GM19193 (cell line): ENCODE results near the gene RBM19.

Experiments used
- POLR2A ChIP-seq: IDR thresholded peaks from 4 replicates; pipeline ENCODE4 v1.6.1; 2011; ENCODE audit not compliant: insufficient read depth, insufficient read length; ENCODE audit errors: extremely low read depth

RBM19 gene, protein sequence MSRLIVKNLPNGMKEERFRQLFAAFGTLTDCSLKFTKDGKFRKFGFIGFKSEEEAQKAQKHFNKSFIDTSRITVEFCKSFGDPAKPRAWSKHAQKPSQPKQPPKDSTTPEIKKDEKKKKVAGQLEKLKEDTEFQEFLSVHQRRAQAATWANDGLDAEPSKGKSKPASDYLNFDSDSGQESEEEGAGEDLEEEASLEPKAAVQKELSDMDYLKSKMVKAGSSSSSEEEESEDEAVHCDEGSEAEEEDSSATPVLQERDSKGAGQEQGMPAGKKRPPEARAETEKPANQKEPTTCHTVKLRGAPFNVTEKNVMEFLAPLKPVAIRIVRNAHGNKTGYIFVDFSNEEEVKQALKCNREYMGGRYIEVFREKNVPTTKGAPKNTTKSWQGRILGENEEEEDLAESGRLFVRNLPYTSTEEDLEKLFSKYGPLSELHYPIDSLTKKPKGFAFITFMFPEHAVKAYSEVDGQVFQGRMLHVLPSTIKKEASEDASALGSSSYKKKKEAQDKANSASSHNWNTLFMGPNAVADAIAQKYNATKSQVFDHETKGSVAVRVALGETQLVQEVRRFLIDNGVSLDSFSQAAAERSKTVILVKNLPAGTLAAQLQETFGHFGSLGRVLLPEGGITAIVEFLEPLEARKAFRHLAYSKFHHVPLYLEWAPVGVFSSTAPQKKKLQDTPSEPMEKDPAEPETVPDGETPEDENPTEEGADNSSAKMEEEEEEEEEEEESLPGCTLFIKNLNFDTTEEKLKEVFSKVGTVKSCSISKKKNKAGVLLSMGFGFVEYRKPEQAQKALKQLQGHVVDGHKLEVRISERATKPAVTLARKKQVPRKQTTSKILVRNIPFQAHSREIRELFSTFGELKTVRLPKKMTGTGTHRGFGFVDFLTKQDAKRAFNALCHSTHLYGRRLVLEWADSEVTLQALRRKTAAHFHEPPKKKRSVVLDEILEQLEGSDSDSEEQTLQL

DNA sequence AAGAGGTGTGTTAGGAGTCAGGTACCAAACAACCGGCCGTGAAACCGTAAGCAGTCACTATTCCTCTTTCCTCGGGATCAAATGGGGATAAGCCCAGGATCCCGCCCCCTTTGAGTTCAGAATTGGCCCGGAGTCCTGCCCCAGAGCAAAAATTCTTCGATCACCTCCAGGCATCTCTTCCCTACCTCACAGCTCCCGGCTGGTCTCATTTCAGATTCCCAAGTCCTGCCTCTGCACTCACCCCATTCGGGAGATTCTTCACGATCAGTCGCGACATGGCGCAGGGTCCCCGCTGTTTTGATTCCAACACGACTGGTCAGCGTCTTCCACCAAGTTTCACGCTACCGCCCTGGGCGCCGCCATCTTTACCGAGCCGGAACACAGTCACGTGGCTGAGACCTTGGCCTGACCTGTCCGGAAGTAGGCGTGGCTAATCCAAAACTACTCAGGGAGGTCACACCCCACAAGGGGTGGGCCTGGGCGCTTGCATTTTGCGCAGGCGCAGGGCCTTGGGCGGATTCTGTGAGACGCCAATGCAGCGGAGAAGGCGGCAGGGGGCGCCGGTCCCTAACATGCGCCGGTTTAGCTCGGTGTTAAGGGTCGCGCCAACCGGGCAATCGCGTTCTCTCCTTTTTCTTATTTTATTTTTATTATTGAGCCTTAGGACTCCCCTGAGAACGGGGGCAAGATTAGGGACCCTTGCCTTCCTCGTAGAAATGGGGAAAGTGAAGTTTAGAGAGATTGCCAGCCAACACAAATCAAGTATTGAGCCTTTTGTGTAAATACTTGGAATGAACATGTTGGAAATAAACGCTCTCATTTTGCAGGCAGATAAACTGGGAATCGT, at the start of gene RBM19:
RBM19 (minus strand) TSS at position 375 of the 847 bp plus-strand sequence; CDS start at position 277, 98 bp downstream.
- peak; percentile 83 for TF ChIP-seq POLR2A

DNA sequence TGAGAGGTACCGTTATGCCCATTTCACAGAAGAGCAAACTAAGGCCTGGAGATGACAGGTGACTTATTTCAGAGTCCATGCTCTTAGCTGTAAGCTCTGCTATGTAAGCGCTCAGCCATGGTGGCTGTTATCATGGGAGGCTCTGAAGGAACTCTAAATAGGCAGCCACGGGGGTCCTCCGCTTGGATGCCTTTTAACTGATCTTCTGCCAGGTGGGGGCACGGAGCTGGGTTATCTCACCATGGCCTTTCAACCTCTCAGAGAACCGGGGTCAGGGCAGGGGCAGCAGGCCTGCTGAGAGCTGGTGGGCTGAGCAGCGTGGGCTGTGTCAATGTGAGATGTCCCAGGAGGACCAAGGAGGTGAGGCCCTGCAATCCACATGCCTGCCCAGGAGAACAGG, 49.7 kb upstream of the RBM19 start:
- no peak for TF ChIP-seq POLR2A

DNA sequence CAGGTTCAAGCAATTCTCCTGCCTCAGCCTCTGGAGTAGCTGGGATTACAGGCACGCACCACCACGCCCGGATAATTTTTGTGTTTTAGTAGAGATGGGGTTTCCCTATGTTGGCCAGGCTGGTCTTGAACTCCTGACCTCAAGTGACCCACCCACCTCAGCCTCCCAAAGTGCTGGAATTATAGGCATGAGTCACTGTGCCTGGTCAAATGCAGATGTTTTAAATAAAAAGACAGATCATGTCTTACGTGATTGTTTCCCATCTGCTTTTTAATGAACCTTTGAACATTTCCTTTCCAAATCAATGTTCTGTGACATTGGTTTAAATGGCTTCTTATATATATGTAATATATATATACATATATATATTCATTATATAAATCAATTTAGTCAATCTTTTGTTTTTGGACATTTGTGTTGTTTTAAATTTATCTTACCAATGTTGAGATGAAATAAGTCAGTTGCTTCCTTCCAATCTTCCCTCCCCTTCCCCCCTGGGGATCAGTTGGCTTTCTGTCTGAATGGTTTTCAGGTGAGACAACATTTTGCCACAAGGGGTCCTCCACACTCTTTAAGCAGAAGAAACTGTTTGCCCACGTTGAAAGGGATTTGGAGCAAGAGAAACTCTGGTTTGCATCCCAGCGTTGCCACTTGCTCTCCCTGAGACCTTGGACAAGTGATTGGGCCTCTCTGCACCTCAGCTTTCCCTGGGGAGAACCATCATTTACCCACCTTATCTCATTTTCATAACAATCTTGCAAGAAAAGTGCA, 47.6 kb upstream of the RBM19 start:
- TF ChIP-seq POLR2A = no peak

DNA sequence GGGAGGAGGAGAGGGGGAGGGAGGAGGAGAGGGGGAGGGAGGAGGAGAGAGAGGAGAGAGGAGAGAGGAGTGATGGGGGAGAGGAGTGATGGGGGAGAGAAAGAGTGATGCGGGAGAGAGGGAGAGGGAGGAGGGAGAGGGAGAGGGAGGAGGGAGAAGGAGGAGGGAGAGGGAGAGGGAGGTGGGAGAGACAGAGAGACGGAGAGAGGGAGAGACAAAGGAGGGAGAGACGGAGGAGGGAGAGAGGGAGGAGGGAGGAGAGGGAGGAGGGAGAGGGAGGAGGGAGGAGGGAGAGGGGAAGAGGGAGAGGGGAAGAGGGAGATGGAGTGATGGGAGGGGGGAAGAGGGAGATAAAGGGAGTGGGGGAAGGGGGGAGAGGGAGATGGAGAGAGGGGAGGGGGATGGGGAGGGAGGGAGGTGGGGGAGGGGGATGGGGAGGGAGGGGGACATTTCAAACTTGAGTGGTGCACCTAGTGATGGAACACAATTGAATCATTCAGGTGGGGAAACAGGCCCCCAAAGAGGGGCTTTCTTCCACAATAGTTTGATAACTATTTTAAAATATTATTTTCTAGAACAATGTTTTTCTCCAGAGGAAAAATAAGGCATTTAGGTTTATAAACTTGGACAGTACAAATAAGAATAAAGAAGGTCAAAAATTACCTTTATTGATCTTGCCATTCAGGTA, 46.8 kb upstream of the RBM19 start:
- TF ChIP-seq POLR2A = no peak

DNA sequence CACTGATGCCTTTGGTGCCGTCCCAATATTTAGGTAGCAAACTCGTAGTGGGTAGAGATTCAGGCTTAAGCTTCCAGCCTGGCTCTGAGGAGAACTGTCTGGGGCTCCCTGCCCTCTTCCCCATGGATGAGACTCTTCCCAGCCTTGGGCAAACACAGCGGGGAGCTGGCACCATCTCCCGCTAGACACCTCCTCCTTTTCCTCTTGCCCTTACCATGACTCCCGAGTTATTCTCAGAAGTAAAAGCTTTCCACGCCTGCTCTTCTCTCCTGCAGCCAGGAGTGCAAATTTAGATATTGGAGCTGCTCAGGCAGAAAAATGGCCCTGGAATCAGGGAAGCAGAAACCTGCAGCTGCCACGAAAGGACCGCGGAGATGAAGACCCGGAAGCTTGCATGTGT, 45.6 kb upstream of the RBM19 start:
- no peak for TF ChIP-seq POLR2A

DNA sequence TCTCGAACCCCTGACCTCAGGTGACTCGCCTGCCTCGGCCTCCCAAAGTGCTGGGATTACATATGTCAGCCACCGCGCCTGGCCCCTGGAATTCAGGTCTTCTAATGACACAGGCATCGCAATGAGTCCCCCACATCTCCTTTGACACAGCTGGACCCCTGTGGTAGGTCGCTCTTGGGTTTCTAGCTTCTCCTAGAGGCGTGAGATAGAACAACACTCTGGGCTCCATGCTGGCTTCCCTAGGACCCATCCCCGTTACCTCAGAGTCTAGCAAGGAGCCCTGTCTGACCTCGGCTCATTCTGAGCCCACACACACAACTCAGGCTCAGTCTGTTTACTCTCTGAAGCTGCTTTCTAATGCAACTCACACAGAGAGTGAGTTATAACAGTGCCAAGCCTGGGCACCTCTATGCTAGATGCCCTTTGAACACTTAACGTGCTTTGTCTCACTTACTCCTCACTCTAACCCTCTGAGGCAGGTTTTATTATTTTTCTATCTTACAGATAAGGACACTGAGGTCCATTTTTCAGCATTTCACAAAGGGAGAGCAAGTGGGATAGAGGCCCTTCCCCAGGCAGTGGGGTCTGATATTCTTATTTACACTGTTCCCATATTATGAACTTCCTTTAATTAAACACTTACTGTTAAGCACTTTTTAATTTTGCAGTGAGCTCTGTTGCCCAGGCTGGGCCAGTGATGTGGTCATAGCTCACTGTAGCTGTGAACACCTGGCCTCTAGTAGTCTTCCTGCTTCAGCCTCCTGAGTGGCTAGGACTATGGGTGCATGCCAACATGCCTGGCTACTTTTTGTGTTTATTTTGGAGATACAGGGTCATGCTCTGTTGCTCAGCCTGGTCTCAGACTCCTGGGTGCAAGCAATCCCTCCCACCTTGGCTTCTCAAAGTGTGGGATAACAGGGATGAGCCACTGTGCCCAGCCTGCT, 40.6 kb upstream of the RBM19 start:
- no peak for TF ChIP-seq POLR2A

DNA sequence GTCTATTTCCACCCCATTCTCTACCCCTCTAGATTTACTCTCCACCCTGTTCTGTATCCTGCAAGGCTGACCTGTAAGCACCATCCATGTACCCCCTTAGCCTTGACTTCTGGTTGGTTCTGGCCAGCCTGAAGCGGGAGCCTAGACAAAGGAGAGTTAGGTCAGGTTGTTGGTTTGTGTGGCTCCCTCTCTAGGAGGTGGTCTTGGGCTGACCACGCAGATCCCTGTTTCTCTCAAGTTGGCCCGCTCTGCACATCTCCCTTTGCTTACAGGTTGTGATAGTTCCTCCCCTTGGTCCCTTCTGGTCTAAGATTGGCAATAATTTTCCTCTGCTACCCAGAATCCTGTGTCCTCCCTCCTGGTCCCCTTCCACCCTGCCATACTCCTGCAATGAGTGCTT, 38.3 kb upstream of the RBM19 start:
- no peak for TF ChIP-seq POLR2A

DNA sequence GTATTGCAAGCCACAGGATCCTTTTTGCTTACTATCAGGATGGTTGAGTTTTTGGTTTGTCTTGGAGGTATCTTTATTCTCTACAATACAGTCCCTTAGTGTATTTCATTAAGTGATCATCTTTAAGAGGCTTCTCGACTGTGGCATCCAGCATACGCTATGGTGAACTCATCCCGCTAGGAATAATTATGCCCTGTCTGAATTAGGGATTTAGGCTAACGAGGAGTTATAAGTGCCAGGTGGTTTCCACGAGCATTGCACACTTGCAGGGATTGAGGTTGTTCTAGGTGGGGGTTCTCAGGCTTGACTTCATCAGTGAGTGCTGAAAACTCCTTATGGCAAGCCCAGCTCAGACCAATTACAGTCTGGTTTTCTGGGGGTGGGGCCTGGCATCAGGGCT, 37.2 kb upstream of the RBM19 start:
- no peak for TF ChIP-seq POLR2A

DNA sequence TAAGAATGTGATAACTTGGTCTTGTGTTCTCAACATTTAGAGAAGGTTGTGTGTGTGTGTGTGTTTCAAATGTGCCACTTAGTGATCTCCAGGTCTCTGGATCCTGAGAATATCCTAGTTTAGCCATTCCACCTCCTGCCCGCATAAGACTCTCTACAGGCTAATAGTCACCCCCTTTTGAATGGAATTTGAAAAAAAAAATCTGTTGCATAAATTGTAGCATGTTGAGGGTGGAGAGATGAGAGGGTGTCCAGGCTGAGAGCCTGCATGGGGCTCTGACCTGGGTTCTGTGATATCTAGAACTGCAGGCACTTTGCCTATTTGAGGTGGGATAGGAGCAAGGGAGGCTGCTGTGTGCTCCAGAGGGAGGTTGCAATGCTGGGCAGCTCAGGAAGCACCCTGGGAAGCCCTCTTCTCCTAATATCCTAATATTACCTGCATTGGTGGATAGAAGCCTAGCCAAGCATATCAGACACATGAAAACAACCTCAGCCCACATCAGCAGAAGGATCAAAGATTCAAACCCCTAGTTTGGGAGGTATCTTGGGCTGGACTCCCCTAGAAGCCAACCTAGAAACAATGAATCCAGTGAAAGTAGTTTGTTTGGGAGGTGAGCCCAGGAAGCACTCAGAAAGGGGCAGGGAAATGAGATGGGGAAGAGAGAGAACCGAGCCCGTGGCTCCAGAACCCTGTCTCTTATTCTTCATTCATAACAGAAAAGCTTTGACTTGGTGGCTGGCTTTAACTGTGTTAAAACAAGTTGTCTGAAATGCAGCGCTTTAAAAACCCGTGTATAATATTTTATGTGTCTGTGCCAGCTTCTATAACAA, 35.6 kb upstream of the RBM19 start:
- TF ChIP-seq POLR2A = no peak

DNA sequence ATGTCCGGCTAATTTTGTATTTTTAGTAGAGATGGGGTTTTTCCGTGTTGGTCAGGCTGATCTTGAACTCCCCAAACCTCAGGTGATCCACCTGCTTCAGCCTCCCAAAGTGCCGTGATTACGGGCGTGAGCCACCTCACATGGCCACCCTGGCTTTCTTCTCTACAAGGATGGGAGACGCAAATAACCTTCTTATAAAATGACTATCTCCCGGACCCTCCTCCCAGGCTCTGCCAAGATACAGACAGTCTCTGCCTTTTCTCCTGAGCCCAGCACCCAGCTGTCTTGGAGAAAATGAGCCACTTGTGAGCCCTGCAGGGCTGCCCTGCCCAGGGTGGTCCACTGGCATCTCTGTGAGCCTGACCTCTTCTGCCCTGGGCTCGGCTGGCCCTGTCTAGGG, 34.7 kb upstream of the RBM19 start:
- no peak for TF ChIP-seq POLR2A

DNA sequence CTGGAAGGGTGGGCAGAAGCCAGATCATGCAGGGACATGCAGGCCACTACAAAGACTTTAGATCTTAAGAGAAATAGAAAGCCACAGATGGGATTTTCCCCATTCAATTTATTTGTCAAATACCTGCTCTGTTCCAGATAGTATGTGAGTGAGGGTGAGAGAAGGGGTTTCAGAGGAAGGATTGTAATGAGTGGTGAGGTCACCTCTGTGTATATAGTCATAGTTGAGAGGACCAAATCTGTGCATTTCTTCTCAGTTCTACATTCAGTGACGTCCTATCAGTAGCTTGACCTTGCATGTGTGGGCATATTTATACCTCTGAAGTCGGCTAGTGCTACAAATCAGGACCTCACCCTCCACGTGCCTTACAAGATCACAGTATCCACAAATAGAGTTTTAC, 31.2 kb upstream of the RBM19 start:
- no peak for TF ChIP-seq POLR2A

DNA sequence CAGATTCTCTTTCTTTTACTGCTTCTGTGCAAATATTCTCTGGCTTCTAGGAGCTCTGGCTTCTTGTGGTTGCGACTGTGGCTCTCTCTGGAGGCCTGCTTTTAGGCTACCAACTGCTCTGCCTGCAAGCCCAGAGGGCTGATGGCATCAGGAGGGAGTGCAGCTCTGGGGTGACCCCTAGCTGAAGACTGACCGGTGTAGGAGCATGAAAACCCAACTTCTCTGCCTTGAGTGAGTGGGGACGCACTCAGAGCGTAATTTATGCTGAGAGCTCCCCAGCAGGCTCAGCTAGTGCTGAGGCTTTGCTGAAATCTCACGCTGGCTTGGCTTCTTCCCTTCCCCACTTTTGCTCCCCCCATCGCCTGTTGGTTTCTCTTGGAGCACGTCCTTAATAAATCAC, 29.9 kb upstream of the RBM19 start:
- TF ChIP-seq POLR2A = no peak
